Heart right ventricle (tissue), 16 donors: ENCODE data around the gene THSD4. TPM values are rescaled to one million over a fixed set of nuclear protein-coding genes. Genes with fewer than 3 reads are reported as not detected.

Source experiments
- ATAC-seq, 8 donors: fragments of 200-7000 bp; cut with Tn5 transposase; one replicate each; pipeline ENCODE4 v1.9.1; 2020; ENCODE audit warnings: mild to moderate bottlenecking in 8 of 8, moderate library complexity in 8 of 8, moderate number of reproducible peaks in 1 of 8
- DNase-seq, 2 donors: peaks; one replicate each; pipeline ENCODE4 v3.0.0-alpha.2; 2020
- H3K27ac ChIP-seq, 10 donors: fragments of 200-600 bp; sonication (generic) in 2 of 10; one replicate each; pipeline versions ENCODE4 v1.5.0 to v1.8.0; 2020 to 2022; ENCODE audit warnings: mild to moderate bottlenecking in 3 of 10
- H3K27me3 ChIP-seq, 7 donors: fragments of 200-600 bp; one replicate each; pipeline ENCODE4 v1.8.0; 2021 to 2022; ENCODE audit warnings: mild to moderate bottlenecking in 2 of 7
- H3K36me3 ChIP-seq, 9 donors: fragments of 200-600 bp; sonication (generic) in 1 of 9; one replicate each; pipeline versions ENCODE4 v1.5.0 to v1.8.0; 2020 to 2022; ENCODE audit warnings: mild to moderate bottlenecking in 2 of 9
- H3K4me1 ChIP-seq, 9 donors: fragments of 200-600 bp; sonication (generic) in 1 of 9; one replicate each; pipeline versions ENCODE4 v1.5.0 to v1.8.0; 2020 to 2022; ENCODE audit warnings: mild to moderate bottlenecking in 4 of 9
- H3K4me3 ChIP-seq, 10 donors: fragments of 200-600 bp; sonication (generic) in 2 of 10; one replicate each; pipeline versions ENCODE4 v1.5.0 to v1.8.0; 2020 to 2022; ENCODE audit warnings: mild to moderate bottlenecking in 7 of 10, moderate library complexity in 2 of 10
- H3K9me3 ChIP-seq, 11 donors: fragments of 200-600 bp in 10 of 11; sonication (generic) in 2 of 11; one replicate each; pipeline versions ENCODE4 v1.5.0 to v1.8.0; 2013 to 2022; ENCODE audit warnings: mild to moderate bottlenecking in 2 of 11, control low read depth in 1 of 11, moderate library complexity in 1 of 11
- CTCF ChIP-seq, 9 donors: fragments of 200-600 bp; sonication (generic) in 2 of 9; IDR thresholded peaks; one replicate each; pipeline versions ENCODE4 v1.5.0 to v1.8.0; 2021 to 2022; ENCODE audit warnings: antibody characterized with exemption in 9 of 9, mild to moderate bottlenecking in 5 of 9, moderate library complexity in 1 of 9
- WGBS, 2 donors: extraction: QIAGEN DNeasy Blood & Tissue Kit; methylation state at CpG; one replicate each; pipeline ENCODE4 v1.1.7; 2013; ENCODE audit warnings: inconsistent platforms in 1 of 2; 5-methylcytosine and 5-hydroxymethylcytosine counted together
- intact Hi-C, 10 donors: fragments of 100-400 bp; cut with DNase I; formaldehyde crosslinking; loops; one replicate each; pipeline versions ENCODE4 v1.11.1 to v1.14.2; 2022
- polyA plus RNA-seq, 2 donors: library from polyadenylated mRNA; stranded (reverse); fragments of 200-250 nt; gene quantifications; one replicate each; pipeline ENCODE4 v1.2.3, GENCODE V29; 2013
- total RNA-seq, 10 donors: library from RNA; stranded (reverse); fragmentation: NEBNext Ultra II Directional in 3 of 10; extraction: Animal tissue kit (Norgen Biotek cat#: 25700) in 3 of 10; gene quantifications; one replicate each; pipeline versions ENCODE4 v1.2.1 to v1.2.4, GENCODE V29; 2021 to 2023
- donor health status: Arrhythmogenic right ventricular cardiomyopathy.
- donor health status: ischemic (EF 13 %, LVEDD 7.1; RV severe dilation, severe dysfunction).
- donor health status: healthy with polysubstance abuse.
- donor health status: DM: no; HTN: yes; CAD: no.
- donor health status: DM: no; HTN: no; CAD: no.
- donor health status: ischemic (EF 25% LVEDD 6.9; RV normal size, moderate dysfunction).
- donor health status: ischemic (EF 25% LVEDD 5.7; RV mildly dilated, moderate dysfunction).
- donor health status: healthy.
- donor health status: DM: yes; HTN: yes; CAD: no.
- donor health status: Ischemic cardiomyopathy.
- donor health status: ischemic (EF 35%, LVEDD 5.7; RV mildly dilated, moderate dysfunction).
- donor health status: nonischemic (EF 11% LVEDD 7.7; RV severe dilation, severe dysfunction).
- donor health status: DM: yes; HTN: yes; CAD: no.
- donor health status: PGD.
- donor health status: ischemic (EF 29% LVEDD 5.4; RV normal size, mild dysfunction).
- donor health status: nonischemic (EF 23%, LVEDD 6.1; RV moderate dilation, normal function).

The THSD4 gene
- total and polyA plus RNA-seq, 12 donors, result 20.8 to 212 (median 139) TPM

- Histone ChIP-seq H3K4me1 (no peaks in the 10 kb centered on the region), H3K36me3 (no peaks in the 10 kb centered on the region), H3K27me3 (peaks cover 0 to 2% (median 0%) of the 10 kb centered on the region in 7 donors), H3K4me3 (no peak overlapping the region), H3K27ac (no peak overlapping the region), H3K9me3 (no peaks in the 10 kb centered on the region)
- TF ChIP-seq CTCF (IDR thresholded peaks at IDR 0.05), result peak in 6 of 9 donors; percentile 9 to 40 (median 22)
- ATAC-seq, result peak in 2 of 8 donors; percentile 28 to 40
- no peak for DNase-seq
- 52 to 71% methylated on average over 4 of the region's 4 CpGs for WGBS, 2 donors
- intact Hi-C loops, result loop anchor here in 5 of 10 donors (10.0 kb wide), 2 partner anchors 94 to 214 kb away; partner anchors contain the start of genes LRRC49 (in 5 of the 5) and THAP10 (in 5 of the 5)
Observed at GRCh38 chr15:71109130-71109529, 6.1 kb upstream of the THSD4 start.

GRCh38 chr15:71109905-71110304, 5.4 kb upstream of the THSD4 start:
- 68 to 80% methylated on average over 3 of the region's 3 CpGs for WGBS, 2 donors
- no peaks in the 10 kb centered on the region for H3K36me3 ChIP-seq
- H3K9me3 ChIP-seq, result no peaks in the 10 kb centered on the region
- H3K27ac ChIP-seq, result no peak overlapping the region
- H3K4me3 ChIP-seq, result no peak overlapping the region
- peaks cover 0 to 5% (median 0%) of the 10 kb centered on the region in 9 donors for H3K4me1 ChIP-seq
- ATAC-seq (no peak), DNase-seq (no peak)
- intact Hi-C loops, result loop anchor here in 7 of 10 donors (5.0 to 10.0 kb wide), 8 partner anchors 95 to 695 kb away; partner anchors contain the start of genes LRRC49 (in 6 of the 7) and THAP10 (in 6 of the 7)
- H3K27me3 ChIP-seq, result peaks cover 0 to 10% (median 0%) of the 10 kb centered on the region in 7 donors
- TF ChIP-seq CTCF (IDR thresholded peaks at IDR 0.05), result no peak

GRCh38 chr15:71110405-71111180, 4.7 kb upstream of the THSD4 start:
- no peak overlapping the region for H3K4me3 ChIP-seq
- 90 to 92% methylated on average over 13 of the region's 13 CpGs for WGBS, 2 donors
- ATAC-seq, result no peak
- H3K9me3 ChIP-seq, result no peaks in the 10 kb centered on the region
- no peak for DNase-seq
- H3K4me1 ChIP-seq, result peaks cover 0 to 8% (median 0%) of the 10 kb centered on the region in 9 donors
- no peaks in the 10 kb centered on the region for H3K36me3 ChIP-seq
- no peak overlapping the region for H3K27ac ChIP-seq
- peaks cover 0 to 13% (median 0%) of the 10 kb centered on the region in 7 donors for H3K27me3 ChIP-seq
- no peak for TF ChIP-seq CTCF (IDR thresholded peaks at IDR 0.05)
- intact Hi-C loops, result loop anchor here in 5 of 10 donors (5.0 to 10.0 kb wide), 7 partner anchors 96 to 694 kb away; partner anchors contain the start of genes LRRC49 (in 1 of the 5) and THAP10 (in 1 of the 5)

GRCh38 chr15:71111181-71111565, 4.1 kb upstream of the THSD4 start:
- no peaks in the 10 kb centered on the region for H3K36me3 ChIP-seq
- peaks cover 0 to 12% (median 4%) of the 10 kb centered on the region in 9 donors for H3K4me1 ChIP-seq
- 79 to 86% methylated on average over 1 of the region's 1 CpG for WGBS, 2 donors
- peaks cover 0 to 19% (median 0%) of the 10 kb centered on the region in 7 donors for H3K27me3 ChIP-seq
- no peak for DNase-seq
- no peak for ATAC-seq
- no peaks in the 10 kb centered on the region for H3K9me3 ChIP-seq
- no peak overlapping the region for H3K27ac ChIP-seq
- intact Hi-C loops, result loop anchor here in 5 of 10 donors (5.0 to 10.0 kb wide), 7 partner anchors 96 to 694 kb away; partner anchors contain the start of genes LRRC49 (in 1 of the 5) and THAP10 (in 1 of the 5)
- TF ChIP-seq CTCF (IDR thresholded peaks at IDR 0.05), result no peak
- no peak overlapping the region for H3K4me3 ChIP-seq
